Measurements from ENCODE around the gene PPP2R1A.
"Not testable (repeated sequence)": the region's sequence is repeated elsewhere in the genome, so short reads cannot be mapped to it uniquely, and the experiment has no call there.

Gene PPP2R1A

GRCh38 chr19:52200755-52201391, 11.0 kb downstream of the PPP2R1A start:
- not testable (repeated sequence) for ATAC-seq

GRCh38 chr19:52206481-52206880, 16.6 kb downstream of the PPP2R1A start:
- no peak for ATAC-seq

GRCh38 chr19:52211203-52211602, 21.4 kb downstream of the PPP2R1A start:
- ATAC-seq, result no peak

GRCh38 chr19:52211926-52212571, 22.2 kb downstream of the PPP2R1A start:
- no peak for ATAC-seq

- ATAC-seq, result no peak
Observed at GRCh38 chr19:52212572-52213255, 22.9 kb downstream of the PPP2R1A start.

- no peak for ATAC-seq
Observed at GRCh38 chr19:52214241-52214640, 24.4 kb downstream of the PPP2R1A start.

- no peak for ATAC-seq
Observed at GRCh38 chr19:52216401-52216800, 26.5 kb downstream of the PPP2R1A start.

GRCh38 chr19:52217576-52217975, 27.7 kb downstream of the PPP2R1A start:
- no peak for ATAC-seq

- no peak for ATAC-seq
Observed at GRCh38 chr19:52219611-52220010, 29.8 kb downstream of the PPP2R1A start.

GRCh38 chr19:52221031-52221430, 31.2 kb downstream of the PPP2R1A start:
- ATAC-seq, result no peak

GRCh38 chr19:52221831-52222375, 32.1 kb downstream of the PPP2R1A start:
- ATAC-seq, result no peak

- no peak for ATAC-seq
Observed at GRCh38 chr19:52224211-52224610, 34.4 kb downstream of the PPP2R1A start.

GRCh38 chr19:52226652-52227051, 36.8 kb downstream of the PPP2R1A start:
- ATAC-seq, result peak; percentile 37 to 54

- ATAC-seq, result no peak
Observed at GRCh38 chr19:52227196-52227940, 37.5 kb downstream of the PPP2R1A start.

GRCh38 chr19:52227980-52228379, 38.1 kb downstream of the PPP2R1A start:
- ATAC-seq, result no peak

- ATAC-seq, result no peak
Observed at GRCh38 chr19:52229524-52229923, 39.7 kb downstream of the PPP2R1A start.

GRCh38 chr19:52230685-52231084, 40.8 kb downstream of the PPP2R1A start:
- no peak for ATAC-seq

GRCh38 chr19:52231154-52231910, 41.5 kb downstream of the PPP2R1A start:
- no peak for ATAC-seq

- ATAC-seq, result no peak
Observed at GRCh38 chr19:52234406-52234805, 44.6 kb downstream of the PPP2R1A start.

GRCh38 chr19:52237197-52237596, 47.3 kb downstream of the PPP2R1A start:
- no peak for ATAC-seq

- peak in 1 of 2 donors; percentile 21 for ATAC-seq
Observed at GRCh38 chr19:52237771-52238400, 48.0 kb downstream of the PPP2R1A start.

- no peak for ATAC-seq
Observed at GRCh38 chr19:52244021-52244420, 54.2 kb downstream of the PPP2R1A start.

All from activated CD4-positive, CD25-positive, alpha-beta regulatory T cell treated with anti-CD3 and anti-CD28 coated beads, Interleukin-2, amount 50 U/mL, for 24 hours (primary cell).